ENCODE results near the gene GAS2L3. TPM values are rescaled to one million over a fixed set of nuclear protein-coding genes. Genes with fewer than 3 reads are reported as not detected.

GAS2L3 gene
- total and polyA plus RNA-seq, 2 of the 13 experiments (the other 11 are each of a cell fraction or from before 2014, with no cell fraction given) = 7.0 to 20.8 TPM

DNA sequence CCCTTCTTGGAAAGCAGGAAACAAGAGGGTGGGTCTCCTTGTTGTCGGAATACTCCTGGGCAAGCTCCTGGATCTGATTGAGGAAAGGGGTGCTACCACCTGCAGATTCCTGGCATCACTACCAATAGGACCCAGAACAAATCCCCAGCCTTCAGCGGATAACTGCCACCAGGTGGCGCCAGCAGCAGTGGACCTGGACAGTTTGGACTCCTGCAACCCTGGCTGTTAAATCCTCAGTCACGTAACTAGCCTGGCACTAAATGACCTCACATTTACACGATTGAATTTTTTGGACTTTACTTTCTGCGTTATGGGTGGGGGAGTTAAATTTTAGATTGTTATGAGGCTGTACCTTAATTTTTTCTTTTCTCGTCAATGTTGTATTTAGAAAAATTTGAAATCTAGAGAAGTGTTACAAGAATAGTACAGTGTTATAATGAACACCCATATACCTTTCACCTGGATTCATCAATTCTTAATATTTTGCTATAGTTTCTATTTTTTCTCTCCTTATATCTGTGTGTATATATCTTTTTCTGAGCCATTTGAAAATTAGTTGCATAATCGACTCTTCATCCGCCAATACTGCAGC lies 95.6 kb downstream of the GAS2L3 start (continued):
- TF ChIP-seq, protein P1, sequence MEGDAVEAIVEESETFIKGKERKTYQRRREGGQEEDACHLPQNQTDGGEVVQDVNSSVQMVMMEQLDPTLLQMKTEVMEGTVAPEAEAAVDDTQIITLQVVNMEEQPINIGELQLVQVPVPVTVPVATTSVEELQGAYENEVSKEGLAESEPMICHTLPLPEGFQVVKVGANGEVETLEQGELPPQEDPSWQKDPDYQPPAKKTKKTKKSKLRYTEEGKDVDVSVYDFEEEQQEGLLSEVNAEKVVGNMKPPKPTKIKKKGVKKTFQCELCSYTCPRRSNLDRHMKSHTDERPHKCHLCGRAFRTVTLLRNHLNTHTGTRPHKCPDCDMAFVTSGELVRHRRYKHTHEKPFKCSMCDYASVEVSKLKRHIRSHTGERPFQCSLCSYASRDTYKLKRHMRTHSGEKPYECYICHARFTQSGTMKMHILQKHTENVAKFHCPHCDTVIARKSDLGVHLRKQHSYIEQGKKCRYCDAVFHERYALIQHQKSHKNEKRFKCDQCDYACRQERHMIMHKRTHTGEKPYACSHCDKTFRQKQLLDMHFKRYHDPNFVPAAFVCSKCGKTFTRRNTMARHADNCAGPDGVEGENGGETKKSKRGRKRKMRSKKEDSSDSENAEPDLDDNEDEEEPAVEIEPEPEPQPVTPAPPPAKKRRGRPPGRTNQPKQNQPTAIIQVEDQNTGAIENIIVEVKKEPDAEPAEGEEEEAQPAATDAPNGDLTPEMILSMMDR (CRISPR knock-in tag; IDR thresholded peaks at IDR 0.05) = peak; percentile 86
- TF ChIP-seq ZSCAN31 (CRISPR knock-in tag; IDR thresholded peaks at IDR 0.05; ENCODE audit: low read depth) = no peak
- 0 out of 2 replicates have a peak, but pooled peaks have one; percentile 21 for TF ChIP-seq RXRA (CRISPR knock-in tag; IDR thresholded peaks at IDR 0.05)
- TF ChIP-seq, protein P2, sequence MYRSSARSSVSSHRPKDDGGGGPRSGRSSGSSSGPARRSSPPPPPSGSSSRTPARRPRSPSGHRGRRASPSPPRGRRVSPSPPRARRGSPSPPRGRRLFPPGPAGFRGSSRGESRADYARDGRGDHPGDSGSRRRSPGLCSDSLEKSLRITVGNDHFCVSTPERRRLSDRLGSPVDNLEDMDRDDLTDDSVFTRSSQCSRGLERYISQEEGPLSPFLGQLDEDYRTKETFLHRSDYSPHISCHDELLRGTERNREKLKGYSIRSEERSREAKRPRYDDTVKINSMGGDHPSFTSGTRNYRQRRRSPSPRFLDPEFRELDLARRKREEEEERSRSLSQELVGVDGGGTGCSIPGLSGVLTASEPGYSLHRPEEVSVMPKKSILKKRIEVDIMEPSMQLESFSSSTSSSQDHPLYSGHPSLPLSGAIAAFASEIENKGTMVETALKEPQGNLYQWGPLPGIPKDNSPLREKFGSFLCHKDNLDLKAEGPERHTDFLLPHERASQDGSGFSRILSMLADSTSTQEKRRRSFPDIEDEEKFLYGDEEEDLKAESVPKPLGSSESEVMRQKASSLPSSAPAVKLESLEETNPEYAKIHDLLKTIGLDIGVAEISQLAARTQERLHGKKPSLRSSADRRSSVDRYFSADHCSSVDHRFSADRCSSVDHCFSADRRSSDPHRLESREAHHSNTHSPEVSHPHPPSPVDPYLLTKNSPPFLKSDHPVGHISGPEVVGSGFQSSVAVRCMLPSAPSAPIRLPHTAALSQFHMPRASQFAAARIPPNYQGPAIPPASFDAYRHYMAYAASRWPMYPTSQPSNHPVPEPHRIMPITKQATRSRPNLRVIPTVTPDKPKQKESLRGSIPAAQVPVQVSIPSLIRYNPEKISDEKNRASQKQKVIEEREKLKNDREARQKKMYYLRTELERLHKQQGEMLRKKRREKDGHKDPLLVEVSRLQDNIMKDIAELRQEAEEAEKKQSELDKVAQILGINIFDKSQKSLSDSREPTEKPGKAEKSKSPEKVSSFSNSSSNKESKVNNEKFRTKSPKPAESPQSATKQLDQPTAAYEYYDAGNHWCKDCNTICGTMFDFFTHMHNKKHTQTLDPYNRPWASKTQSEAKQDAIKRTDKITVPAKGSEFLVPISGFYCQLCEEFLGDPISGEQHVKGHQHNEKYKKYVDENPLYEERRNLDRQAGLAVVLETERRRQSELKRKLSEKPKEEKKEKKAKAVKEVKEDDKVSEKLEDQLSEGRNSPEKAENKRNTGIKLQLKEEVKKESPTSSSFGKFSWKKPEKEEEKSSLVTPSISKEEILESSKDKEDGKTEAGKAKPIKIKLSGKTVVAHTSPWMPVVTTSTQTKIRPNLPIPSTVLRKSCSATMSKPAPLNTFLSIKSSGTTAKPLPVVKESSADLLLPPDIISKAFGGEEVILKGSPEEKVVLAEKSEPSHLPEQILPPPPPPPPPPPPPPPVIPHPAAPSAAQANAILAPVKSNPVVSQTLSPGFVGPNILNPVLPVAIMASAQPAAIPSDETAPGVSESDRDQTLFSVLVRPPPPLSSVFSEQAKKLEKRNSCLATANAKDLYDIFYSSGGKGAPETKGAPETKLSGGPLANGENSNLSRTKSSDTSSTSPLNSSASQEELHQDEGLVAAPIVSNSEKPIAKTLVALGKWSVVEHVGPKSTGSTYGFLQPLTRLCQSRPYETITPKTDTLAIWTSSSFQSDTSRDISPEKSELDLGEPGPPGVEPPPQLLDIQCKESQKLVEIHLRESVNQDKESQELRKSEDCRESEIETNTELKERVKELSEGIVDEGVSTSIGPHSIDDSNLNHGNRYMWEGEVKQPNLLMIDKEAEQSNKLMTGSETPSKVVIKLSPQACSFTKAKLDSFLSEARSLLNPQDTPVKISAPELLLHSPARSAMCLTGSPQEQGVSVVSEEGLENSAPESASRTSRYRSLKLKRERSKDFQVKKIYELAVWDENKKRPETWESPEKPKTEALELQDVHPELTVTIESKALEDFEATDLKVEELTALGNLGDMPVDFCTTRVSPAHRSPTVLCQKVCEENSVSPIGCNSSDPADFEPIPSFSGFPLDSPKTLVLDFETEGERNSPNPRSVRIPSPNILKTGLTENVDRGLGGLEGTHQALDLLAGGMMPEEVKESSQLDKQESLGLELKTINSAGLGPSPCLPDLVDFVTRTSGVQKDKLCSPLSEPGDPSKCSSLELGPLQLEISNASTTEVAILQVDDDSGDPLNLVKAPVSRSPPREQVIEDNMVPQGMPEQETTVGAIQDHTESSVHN (CRISPR knock-in tag; IDR thresholded peaks at IDR 0.05) = no peak
- TF ChIP-seq ELF1 (CRISPR knock-in tag; IDR thresholded peaks at IDR 0.05) = no peak
- no peak for TF ChIP-seq AGO2 (optimal IDR thresholded peaks at IDR 0.05; ENCODE audit: low read depth, low read length)
- TF ChIP-seq ZZZ3 (CRISPR knock-in tag; IDR thresholded peaks at IDR 0.05; ENCODE audit: borderline replicate concordance) = no peak
- TF ChIP-seq MAFK (conservative IDR thresholded peaks at IDR 0.05 in 1 of 2, IDR thresholded peaks at IDR 0.05 in 1 of 2; ENCODE audit: low read length in 2 of 2) = no peak
- TF ChIP-seq, protein P3, sequence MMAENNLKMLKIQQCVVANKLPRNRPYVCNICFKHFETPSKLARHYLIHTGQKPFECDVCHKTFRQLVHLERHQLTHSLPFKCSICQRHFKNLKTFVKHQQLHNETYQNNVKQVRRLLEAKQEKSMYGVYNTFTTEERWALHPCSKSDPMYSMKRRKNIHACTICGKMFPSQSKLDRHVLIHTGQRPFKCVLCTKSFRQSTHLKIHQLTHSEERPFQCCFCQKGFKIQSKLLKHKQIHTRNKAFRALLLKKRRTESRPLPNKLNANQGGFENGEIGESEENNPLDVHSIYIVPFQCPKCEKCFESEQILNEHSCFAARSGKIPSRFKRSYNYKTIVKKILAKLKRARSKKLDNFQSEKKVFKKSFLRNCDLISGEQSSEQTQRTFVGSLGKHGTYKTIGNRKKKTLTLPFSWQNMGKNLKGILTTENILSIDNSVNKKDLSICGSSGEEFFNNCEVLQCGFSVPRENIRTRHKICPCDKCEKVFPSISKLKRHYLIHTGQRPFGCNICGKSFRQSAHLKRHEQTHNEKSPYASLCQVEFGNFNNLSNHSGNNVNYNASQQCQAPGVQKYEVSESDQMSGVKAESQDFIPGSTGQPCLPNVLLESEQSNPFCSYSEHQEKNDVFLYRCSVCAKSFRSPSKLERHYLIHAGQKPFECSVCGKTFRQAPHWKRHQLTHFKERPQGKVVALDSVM (CRISPR knock-in tag; IDR thresholded peaks at IDR 0.05) = no peak
- TF ChIP-seq, protein P4, sequence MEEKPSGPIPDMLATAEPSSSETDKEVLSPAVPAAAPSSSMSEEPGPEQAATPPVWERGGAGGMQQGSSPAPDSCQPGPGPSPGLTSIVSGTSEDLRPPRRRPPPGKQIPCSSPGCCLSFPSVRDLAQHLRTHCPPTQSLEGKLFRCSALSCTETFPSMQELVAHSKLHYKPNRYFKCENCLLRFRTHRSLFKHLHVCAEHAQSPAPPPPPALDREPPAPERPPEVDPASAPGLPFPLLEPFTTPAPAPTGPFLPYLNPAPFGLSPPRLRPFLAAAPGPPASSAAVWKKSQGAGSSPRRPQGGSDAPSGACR (CRISPR knock-in tag; IDR thresholded peaks at IDR 0.05) = no peak
- no peak for TF ChIP-seq ATF7 (IDR thresholded peaks at IDR 0.05)
- no peak for TF ChIP-seq ATF7 (CRISPR knock-in tag; IDR thresholded peaks at IDR 0.05)
- no peak for TF ChIP-seq ZFX (CRISPR knock-in tag; IDR thresholded peaks at IDR 0.05; ENCODE audit: low read depth)
- TF ChIP-seq, protein P5, sequence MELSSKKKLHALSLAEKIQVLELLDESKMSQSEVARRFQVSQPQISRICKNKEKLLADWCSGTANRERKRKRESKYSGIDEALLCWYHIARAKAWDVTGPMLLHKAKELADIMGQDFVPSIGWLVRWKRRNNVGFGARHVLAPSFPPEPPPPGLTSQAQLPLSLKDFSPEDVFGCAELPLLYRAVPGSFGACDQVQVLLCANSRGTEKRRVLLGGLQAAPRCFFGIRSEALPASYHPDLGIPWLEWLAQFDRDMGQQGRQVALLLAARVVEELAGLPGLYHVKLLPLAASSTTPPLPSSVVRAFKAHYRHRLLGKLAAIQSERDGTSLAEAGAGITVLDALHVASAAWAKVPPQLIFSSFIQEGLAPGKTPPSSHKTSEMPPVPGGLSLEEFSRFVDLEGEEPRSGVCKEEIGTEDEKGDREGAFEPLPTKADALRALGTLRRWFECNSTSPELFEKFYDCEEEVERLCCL (CRISPR knock-in tag; IDR thresholded peaks at IDR 0.05; ENCODE audit: borderline replicate concordance) = no peak
- TF ChIP-seq ZNF564 (CRISPR knock-in tag; IDR thresholded peaks at IDR 0.05) = no peak
